GM10266 (cell line): ENCODE measurements around the gene CLDN16.

Source experiments
- DNase-seq: peaks from one replicate; pipeline ENCODE4 v3.0.0; 2012; ENCODE audit errors: extremely low spot score
- TF ChIP-seq, protein P1 (sequence below): IDR thresholded peaks from 2 replicates; pipeline ENCODE4 v1.5.1; 2012; ENCODE audit warnings: mild to moderate bottlenecking, low read depth; ENCODE audit not compliant: control insufficient read depth, insufficient read depth; ENCODE audit errors: missing control alignments

Gene CLDN16

DNA sequence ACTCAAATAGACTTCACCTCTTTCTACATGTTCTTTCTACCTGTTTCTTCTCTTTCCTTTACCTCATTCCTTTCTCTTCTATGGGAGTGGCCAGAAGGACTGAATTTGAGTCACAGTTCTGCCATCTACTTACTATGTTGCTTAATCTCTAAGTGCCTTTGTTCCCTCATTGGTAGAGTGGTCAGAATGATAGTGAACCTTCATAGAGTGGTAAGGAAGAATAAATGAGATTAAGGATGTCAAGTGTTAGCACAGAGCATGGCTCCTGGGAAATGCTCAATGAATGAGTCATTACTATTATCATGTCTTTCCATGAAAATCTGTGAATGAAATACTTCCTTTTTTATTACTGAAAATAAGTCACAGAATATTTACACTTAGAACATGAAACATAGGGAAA, 44.3 kb downstream of the CLDN16 start:
- no peak for DNase-seq
- TF ChIP-seq, protein P1, sequence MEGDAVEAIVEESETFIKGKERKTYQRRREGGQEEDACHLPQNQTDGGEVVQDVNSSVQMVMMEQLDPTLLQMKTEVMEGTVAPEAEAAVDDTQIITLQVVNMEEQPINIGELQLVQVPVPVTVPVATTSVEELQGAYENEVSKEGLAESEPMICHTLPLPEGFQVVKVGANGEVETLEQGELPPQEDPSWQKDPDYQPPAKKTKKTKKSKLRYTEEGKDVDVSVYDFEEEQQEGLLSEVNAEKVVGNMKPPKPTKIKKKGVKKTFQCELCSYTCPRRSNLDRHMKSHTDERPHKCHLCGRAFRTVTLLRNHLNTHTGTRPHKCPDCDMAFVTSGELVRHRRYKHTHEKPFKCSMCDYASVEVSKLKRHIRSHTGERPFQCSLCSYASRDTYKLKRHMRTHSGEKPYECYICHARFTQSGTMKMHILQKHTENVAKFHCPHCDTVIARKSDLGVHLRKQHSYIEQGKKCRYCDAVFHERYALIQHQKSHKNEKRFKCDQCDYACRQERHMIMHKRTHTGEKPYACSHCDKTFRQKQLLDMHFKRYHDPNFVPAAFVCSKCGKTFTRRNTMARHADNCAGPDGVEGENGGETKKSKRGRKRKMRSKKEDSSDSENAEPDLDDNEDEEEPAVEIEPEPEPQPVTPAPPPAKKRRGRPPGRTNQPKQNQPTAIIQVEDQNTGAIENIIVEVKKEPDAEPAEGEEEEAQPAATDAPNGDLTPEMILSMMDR, result no peak

DNA sequence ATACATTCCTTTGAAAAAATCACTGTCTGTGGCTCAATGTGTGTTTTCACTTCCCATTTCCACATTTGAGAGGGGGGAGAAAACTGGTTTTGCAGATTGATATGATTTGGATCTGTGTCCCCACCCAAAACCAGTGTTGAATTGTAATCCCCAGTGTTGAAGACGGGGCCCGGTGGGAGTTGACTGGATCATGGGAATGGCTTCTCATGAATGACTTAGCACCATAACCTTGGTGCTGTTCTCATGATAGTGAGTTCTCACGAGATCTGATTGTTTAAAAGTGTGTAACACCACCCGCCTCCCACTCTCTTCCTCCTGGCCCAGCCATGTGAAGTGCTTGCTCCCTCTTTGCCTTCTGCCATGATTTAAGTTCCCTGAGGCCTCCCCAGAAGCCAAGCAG, 45.7 kb downstream of the CLDN16 start:
- no peak for DNase-seq
- TF ChIP-seq, protein P1, result no peak

DNA sequence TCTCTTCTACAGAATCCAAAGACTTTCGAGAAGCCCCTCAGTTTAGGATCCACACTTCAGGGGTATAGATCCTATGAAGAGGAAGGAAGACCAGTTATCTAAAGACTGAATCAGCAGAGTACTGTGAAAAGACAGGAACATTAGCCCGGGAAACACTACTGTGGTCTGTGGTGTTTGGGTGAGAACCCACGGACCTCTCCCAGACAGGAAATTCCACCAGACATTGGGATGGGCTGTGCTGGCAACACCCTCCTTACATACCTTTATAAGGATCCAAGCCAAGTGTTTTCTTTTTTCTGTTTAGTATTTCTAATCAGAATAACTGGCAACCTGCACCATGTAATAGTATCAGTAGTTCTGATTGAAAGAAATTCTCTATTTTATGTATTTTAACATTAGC, 47.7 kb downstream of the CLDN16 start:
- TF ChIP-seq, protein P1, result no peak
- no peak for DNase-seq

DNA sequence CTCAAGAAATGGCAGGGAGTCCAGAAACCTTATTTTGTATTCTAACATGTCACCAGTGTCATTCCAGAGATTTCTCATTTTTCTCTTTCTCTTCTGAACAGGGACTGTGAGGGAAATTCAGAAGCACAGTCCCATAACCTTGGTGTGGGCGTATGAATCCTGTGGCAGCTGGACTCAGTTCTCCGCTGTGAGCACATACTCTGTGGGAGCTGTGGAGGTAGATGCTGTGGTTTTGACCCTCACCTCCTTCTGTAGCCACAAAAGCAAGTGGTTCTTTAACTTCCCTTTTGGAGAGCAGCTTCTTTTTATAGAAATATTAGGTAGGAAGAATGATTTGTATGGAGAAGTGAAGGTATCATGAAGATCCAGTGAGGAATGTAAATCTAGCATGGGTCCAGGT, 48.4 kb downstream of the CLDN16 start:
- DNase-seq, result no peak
- TF ChIP-seq, protein P1, result no peak

DNA sequence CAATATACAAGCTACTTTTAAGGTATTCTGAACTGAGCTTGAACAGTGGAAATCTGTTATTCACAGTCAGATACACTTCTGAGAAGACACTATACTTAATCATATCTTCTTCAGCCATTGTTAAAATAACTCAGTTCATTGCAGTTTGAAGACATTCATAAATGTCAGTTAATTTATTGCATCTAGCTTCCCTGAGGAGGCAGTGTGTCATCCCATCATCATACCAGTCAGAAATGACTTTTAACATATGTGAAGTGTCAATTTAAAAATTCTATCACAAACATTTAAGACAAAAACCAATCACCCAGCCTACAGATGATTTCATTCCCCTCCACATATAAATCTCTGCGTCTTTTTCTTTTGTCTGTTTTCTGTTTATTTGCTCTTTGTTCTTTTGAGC, 54.3 kb downstream of the CLDN16 start:
- TF ChIP-seq, protein P1, result no peak
- DNase-seq, result no peak

DNA sequence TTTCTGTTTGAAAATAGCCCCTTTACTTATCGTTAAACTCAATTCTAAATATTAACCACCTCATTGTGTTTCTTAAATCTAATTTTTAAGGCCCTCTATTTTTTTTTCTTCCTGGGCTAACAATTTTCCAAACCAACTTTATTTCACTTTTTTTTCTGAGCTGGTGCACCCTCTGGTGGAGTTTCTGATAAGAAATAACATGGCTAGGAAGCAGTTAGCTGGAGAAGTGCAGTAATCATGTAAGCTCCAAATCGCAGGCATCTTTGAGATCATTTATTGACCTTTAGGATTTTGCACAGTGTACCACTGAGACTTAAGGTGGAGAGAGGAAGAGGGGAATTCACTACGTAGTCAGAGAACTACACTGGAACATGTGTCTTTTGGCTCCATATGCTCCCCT, 55.3 kb downstream of the CLDN16 start:
- TF ChIP-seq, protein P1, result peak; percentile 24
- DNase-seq, result no peak

DNA sequence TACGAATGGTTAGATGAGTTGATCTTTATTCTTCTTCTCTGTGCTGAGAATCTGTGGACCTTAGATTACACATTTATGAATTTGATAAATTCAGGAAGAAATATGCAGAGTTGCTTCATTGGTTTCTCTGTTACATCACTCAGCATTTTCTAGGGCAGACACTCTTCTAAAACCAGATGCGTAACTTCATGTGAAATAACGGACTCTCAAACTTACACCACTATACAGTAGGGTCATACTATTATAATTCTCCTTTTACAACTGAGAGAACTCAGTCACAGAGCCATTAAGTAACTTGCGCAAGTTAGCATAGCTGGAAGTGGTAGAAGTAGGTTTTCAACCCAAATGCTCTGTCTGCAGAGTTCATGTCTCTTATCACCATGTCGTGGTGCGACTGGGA, 56.0 kb downstream of the CLDN16 start:
- no peak for DNase-seq
- TF ChIP-seq, protein P1, result no peak
